Hepatocyte (in vitro differentiated cells): ENCODE measurements around the gene MEIS3. TPM values are rescaled to one million over a fixed set of nuclear protein-coding genes. Genes with fewer than 3 reads are reported as not detected.

ENCODE experiments used
- DNase-seq: peaks from one replicate; pipeline ENCODE4 v3.0.0-alpha.2; 2016; ENCODE audit warnings: low spot score
- H2AFZ ChIP-seq: fragments of 200-600 bp; sonication (generic); 2 replicates; pipeline ENCODE4 v1.6.0; 2016; ENCODE audit warnings: antibody characterized with exemption, mild to moderate bottlenecking
- H3K27ac ChIP-seq: fragments of 200-600 bp; sonication (generic); 2 replicates; pipeline ENCODE4 v1.5.1; 2016; ENCODE audit warnings: mild to moderate bottlenecking
- H3K27me3 ChIP-seq: fragments of 200-600 bp; sonication (generic); 2 replicates; pipeline ENCODE4 v1.6.1; 2016
- H3K36me3 ChIP-seq: fragments of 200-600 bp; sonication (generic); replicated peaks from 2 replicates; pipeline ENCODE4 v1.5.1; 2016; ENCODE audit warnings: low read depth; ENCODE audit not compliant: insufficient read depth
- H3K4me1 ChIP-seq: fragments of 200-600 bp; sonication (generic); 2 replicates; pipeline ENCODE4 v1.5.1; 2016; ENCODE audit warnings: mild to moderate bottlenecking, moderate library complexity; ENCODE audit not compliant: insufficient read depth
- H3K4me2 ChIP-seq: fragments of 200-600 bp; sonication (generic); 2 replicates; pipeline ENCODE4 v1.6.0; 2016
- H3K4me3 ChIP-seq: fragments of 200-600 bp; sonication (generic); 2 replicates; pipeline ENCODE4 v1.5.1; 2016; ENCODE audit warnings: mild to moderate bottlenecking
- H3K79me2 ChIP-seq: fragments of 200-600 bp; sonication (generic); 2 replicates; pipeline ENCODE4 v1.6.0; 2017; ENCODE audit warnings: mild to moderate bottlenecking
- H3K9me2 ChIP-seq: fragments of 200-600 bp; sonication (generic); replicated peaks from 2 replicates; pipeline ENCODE4 v1.6.0; 2017; ENCODE audit warnings: mild to moderate bottlenecking; ENCODE audit not compliant: insufficient read depth
- H3K9me3 ChIP-seq: fragments of 200-600 bp; sonication (generic); 2 replicates; pipeline ENCODE4 v1.5.1; 2016; ENCODE audit warnings: low read depth, mild to moderate bottlenecking
- H4K20me1 ChIP-seq: fragments of 200-600 bp; sonication (generic); 2 replicates; pipeline ENCODE4 v1.6.0; 2016; ENCODE audit warnings: mild to moderate bottlenecking; ENCODE audit not compliant: insufficient read depth, poor library complexity, severe bottlenecking
- EZH2 ChIP-seq: fragments of 200-600 bp; sonication (generic); IDR thresholded peaks from 2 replicates; pipeline ENCODE4 v1.6.1; 2016; ENCODE audit warnings: antibody characterized with exemption, mild to moderate bottlenecking, borderline replicate concordance
- EZH2phosphoT487 ChIP-seq: fragments of 200-600 bp; sonication (generic); IDR thresholded peaks from one replicate; pipeline ENCODE4 v1.6.1; 2018; ENCODE audit warnings: antibody characterized with exemption, mild to moderate bottlenecking, low read depth, moderate library complexity; ENCODE audit not compliant: unreplicated experiment, severe bottlenecking
- WGBS: methylation state at CpG from one replicate; pipeline ENCODE4 v1.1.6; 2016; ENCODE audit warnings: low lambda C conversion rate; ENCODE audit errors: missing lambda C conversion rate; 5-methylcytosine and 5-hydroxymethylcytosine counted together
- polyA plus RNA-seq: library from polyadenylated mRNA; unstranded; fragments of >200 nt; fragmentation: Nextera tagmentation; extraction: Ambion mirVana; gene quantifications from 2 replicates; pipeline ENCODE4 v1.2.1, GENCODE V29; 2016
- total RNA-seq: library from RNA; depleted of rRNA; stranded (reverse); fragments of >200 nt; gene quantifications from 2 replicates; pipeline ENCODE4 v1.2.3, GENCODE V29; 2014
- TF ChIP-seq, protein P1 (sequence below): fragments of 200-600 bp; sonication (generic); IDR thresholded peaks from 2 replicates; pipeline ENCODE4 v1.5.1; 2016; ENCODE audit warnings: antibody characterized with exemption, mild to moderate bottlenecking; ENCODE audit not compliant: poor library complexity

MEIS3 gene
- total and polyA plus RNA-seq, 2 experiments from 2014 or later, result 21.2 to 47.0 TPM

DNA sequence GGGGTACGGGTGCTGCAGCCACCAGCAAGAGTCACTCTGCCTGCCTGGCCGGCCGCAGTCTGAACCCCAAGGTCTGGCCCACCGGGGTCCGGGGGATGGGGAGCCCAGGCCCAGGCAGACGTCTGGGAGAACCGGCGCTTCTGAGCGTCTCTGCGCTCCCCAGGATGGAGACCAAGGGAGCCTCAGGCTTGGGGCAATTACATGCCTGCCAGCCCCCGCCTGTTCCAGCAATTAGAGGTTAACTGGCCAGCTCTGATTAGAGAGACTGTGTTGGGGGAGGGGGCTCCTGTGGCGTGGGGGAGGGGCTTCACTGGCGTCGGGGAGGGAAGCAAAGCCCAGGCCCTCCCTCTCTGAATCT, 11.9 kb downstream of the MEIS3 start:
- Histone ChIP-seq H3K4me3 (no peak overlapping the region), H3K27ac (no peak overlapping the region), H2AFZ (no peak overlapping the region), H3K9me2 (no peaks in the 10 kb centered on the region), H3K79me2 (no peaks in the 10 kb centered on the region), H3K27me3 (peaks cover 16% of the 10 kb centered on the region), H3K36me3 (no peaks in the 10 kb centered on the region), H3K4me1 (no peaks in the 10 kb centered on the region), H3K9me3 (no peaks in the 10 kb centered on the region), H4K20me1 (no peaks in the 10 kb centered on the region), H3K4me2 (no peak overlapping the region)
- no peak for DNase-seq
- TF ChIP-seq, protein P1, sequence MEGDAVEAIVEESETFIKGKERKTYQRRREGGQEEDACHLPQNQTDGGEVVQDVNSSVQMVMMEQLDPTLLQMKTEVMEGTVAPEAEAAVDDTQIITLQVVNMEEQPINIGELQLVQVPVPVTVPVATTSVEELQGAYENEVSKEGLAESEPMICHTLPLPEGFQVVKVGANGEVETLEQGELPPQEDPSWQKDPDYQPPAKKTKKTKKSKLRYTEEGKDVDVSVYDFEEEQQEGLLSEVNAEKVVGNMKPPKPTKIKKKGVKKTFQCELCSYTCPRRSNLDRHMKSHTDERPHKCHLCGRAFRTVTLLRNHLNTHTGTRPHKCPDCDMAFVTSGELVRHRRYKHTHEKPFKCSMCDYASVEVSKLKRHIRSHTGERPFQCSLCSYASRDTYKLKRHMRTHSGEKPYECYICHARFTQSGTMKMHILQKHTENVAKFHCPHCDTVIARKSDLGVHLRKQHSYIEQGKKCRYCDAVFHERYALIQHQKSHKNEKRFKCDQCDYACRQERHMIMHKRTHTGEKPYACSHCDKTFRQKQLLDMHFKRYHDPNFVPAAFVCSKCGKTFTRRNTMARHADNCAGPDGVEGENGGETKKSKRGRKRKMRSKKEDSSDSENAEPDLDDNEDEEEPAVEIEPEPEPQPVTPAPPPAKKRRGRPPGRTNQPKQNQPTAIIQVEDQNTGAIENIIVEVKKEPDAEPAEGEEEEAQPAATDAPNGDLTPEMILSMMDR, result no peak
- TF ChIP-seq EZH2, result no peak
- TF ChIP-seq EZH2phosphoT487, result no peak
- 18% methylated on average over 11 of the region's 14 CpGs for WGBS

GRCh38 chr19:47406711-47407416, 12.5 kb downstream of the MEIS3 start:
- Histone ChIP-seq H4K20me1 (no peaks in the 10 kb centered on the region), H3K27me3 (peaks cover 15% of the 10 kb centered on the region), H3K9me3 (no peaks in the 10 kb centered on the region), H2AFZ (no peak overlapping the region), H3K36me3 (no peaks in the 10 kb centered on the region), H3K79me2 (no peaks in the 10 kb centered on the region), H3K4me3 (no peak overlapping the region), H3K9me2 (no peaks in the 10 kb centered on the region), H3K27ac (no peak overlapping the region), H3K4me2 (no peak overlapping the region), H3K4me1 (no peaks in the 10 kb centered on the region)
- TF ChIP-seq EZH2 (no peak), EZH2phosphoT487 (no peak)
- TF ChIP-seq, protein P1, result no peak
- DNase-seq, result peak; percentile 62
- 47% methylated on average over 26 of the region's 47 CpGs for WGBS

GRCh38 chr19:47405854-47406417, 13.4 kb downstream of the MEIS3 start:
- Histone ChIP-seq H3K36me3 (no peaks in the 10 kb centered on the region), H4K20me1 (no peaks in the 10 kb centered on the region), H3K27ac (no peak overlapping the region), H3K4me2 (no peak overlapping the region), H3K27me3 (peaks cover 12% of the 10 kb centered on the region), H3K4me3 (no peak overlapping the region), H3K9me2 (no peaks in the 10 kb centered on the region), H2AFZ (no peak overlapping the region), H3K4me1 (no peaks in the 10 kb centered on the region), H3K79me2 (no peaks in the 10 kb centered on the region), H3K9me3 (no peaks in the 10 kb centered on the region)
- TF ChIP-seq, protein P1, result no peak
- WGBS, result 98% methylated on average over 5 of the region's 5 CpGs
- no peak for DNase-seq
